GM19035 (cell line): Measurements from ENCODE around the gene HIVEP2.

Source experiments
- ATAC-seq: cut with Tn5 transposase; IDR thresholded peaks from one replicate; pipeline ENCODE4 v1.9.1; 2021; ENCODE audit not compliant: unreplicated experiment

The HIVEP2 gene

GRCh38 chr6:142918339-142919042 lies 26.5 kb downstream of the HIVEP2 start:
- no peak for ATAC-seq

GRCh38 chr6:142916881-142917280 lies 28.1 kb downstream of the HIVEP2 start:
- ATAC-seq = no peak

GRCh38 chr6:142914937-142915697 lies 29.9 kb downstream of the HIVEP2 start:
- ATAC-seq = no peak

DNA sequence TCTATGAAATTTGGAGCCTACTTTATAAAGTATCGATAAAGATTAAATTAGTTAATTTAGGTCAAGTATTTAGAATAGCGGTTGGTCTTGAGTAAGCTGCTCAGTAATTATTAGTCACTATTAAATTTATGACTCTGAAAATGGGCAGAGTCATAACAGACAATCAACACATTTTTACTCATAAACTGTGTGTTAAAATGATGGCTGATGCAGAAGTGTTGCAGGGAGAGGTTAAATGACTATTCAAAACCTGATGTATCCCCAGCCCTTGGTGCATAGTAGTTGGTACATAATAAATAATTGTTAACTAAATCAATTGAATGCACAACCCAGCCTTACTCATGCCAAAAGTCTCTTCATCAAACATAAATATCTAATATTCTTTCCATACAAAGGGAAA lies 30.6 kb downstream of the HIVEP2 start:
- no peak for ATAC-seq

DNA sequence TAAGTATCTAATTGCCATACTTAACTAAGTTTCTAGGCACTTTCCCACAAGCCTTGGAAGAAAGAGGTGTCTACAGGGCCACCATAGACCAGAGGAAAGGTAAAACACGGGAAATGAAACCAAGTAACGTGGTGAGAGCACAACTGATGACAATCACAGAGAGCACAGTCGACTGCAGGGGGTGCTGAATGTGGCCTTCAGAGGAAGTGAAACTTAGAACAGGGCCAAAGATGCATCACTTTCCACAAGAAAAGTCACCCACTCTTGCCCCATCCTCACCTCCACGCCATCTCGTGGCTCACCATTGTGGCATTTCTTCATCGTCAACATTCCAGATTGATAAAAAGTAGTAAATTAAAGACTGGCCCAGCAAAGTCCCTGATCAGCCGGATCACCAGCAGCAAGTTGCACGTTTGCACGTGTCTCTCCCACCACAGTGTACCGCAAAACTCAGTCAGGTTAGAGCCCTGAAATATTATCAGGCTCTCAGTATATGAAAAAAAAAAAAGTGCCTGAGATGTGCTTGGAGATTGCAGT lies 31.4 kb downstream of the HIVEP2 start:
- peak; percentile 94 for ATAC-seq

DNA sequence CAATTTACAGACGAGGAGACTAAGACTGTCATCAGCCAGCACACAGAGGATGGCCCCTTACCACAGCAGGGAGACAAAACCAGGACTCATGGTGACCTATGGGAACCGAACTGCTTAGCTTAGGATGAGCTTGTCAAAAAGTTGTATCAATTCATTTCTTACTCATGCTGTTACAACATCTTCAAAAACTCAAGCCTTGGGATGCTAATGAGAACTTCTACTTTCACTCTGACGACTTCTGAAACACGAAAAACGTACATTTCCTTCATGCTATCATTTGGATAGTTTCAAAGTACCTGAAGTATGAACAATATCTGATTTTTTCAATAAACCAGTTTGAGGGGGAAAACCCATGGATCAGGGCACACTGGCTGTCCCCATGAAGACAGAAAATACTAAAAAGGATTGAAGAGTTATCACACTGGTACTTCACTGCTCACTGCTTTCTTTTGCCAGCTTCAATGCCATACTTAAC lies 31.9 kb downstream of the HIVEP2 start:
- ATAC-seq = peak; percentile 60

DNA sequence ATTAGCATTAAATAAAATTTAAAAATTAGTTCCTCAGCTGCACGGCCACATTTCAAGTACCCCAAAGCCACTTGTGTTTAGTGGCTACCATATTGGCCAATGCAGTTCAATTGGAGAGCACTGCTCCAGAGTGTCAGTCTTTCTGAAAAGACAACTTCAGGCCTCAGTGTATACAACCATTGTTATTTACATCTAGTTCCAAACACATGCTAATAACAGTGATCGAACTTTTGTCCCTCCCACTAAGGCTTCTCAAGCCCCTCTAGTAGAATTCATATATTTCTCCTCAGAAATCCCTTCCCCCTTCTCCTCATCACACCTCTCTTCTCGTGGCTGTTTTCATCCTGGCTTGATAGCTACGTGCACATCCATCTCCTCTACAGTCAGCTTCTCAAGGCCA lies 32.9 kb downstream of the HIVEP2 start:
- ATAC-seq = no peak

GRCh38 chr6:142911430-142911829 lies 33.5 kb downstream of the HIVEP2 start:
- no peak for ATAC-seq

DNA sequence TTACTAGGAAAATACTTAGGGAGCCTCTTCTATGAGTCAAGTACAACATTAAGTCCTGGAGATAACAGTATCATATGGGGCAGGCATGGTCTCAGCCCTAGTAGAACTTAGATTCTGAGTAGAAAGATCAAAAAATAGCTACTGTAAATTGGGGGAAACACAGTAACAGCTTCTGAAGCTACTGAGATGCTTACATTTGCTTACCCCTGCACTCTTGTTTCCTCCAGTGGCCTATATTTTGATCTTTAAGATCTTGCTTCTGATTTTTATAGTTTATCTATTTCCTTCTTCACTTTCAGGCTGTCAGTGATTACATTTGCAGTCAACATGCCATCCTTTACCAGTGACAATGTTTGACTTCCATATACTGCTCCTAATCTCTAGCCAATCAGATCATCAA lies 35.3 kb downstream of the HIVEP2 start:
- ATAC-seq = no peak

- no peak for ATAC-seq
These were observed 36.7 kb downstream of the HIVEP2 start for GRCh38 chr6:142908235-142908634.

DNA sequence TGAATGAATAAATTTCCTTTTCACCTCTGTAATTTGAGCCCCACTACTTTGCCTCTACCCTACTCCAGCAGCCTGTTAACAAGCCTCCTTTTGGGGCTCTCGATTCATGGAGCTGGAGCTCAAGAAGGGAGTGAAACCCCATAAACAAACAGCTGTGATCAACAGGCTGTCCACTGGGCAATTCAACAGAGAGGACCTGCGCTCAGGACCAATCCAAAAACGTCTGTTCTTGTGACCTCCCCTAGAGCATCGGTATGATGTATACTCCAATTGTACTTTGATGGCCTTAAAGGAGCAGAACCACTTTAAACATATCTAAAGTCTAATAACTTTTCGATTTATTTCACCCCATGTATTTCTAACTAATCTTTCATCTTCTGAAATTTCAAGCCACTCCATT lies 37.4 kb downstream of the HIVEP2 start:
- ATAC-seq = peak; percentile 29

DNA sequence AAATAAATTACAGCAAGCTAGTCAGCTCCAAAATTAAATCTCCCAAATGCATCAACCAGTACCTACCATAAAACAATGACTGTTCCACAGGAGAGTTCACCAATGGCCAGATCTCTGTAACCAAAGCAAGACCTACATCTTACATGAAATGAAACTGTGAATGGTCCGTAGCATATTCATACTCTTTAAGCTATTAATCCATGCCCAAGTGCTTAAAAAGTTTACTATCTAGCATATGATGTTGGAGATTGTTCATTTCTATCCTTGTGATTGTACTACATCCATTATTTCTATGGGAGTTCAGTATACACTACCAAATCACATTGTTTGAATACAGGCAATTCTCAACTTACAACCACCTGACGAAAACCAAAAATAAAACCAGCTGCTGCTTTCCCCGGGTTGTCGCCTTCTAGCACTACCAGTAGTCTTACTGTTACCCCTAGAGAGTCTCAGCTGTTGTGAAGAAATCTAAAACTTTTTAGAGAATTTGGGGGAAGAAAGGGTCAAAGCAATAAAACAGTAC lies 38.0 kb downstream of the HIVEP2 start:
- ATAC-seq = peak; percentile 67

DNA sequence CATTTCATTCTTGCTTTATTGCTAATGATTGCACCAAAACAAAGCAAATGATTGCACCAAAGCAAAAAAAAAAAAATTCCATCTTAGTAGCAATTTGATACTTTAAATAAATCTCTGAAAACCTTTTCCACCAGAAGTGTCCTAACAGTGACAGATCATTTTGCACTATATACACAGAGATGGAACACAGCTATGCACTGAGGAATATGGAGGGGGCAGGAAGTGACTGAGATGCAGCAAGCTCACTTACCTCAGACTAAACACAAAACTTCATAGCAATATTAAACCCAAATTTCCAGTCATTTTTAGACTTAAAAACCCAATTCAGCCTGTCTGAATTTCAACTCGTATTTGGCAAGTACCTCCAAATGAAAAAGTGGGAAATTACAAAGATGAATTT lies 41.2 kb downstream of the HIVEP2 start:
- no peak for ATAC-seq

DNA sequence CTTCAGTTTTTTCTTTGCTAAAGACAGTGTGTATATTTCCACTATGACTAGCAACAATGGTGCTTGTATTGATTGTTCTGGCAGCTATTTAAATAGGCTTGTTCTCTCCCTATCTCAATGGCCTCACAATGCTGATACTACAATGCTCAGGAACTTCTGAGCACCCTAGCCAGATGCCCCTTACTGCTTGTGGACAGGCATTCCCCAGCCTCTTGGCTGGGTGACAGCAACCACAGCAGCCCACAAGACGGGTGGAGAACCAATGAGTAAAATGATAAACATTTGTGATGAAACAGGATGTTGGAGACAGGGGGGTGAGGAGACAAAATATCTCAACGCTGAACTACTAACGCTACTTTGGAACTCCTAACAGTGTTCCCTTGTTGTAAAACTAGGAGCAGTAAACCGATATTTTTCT lies 42.3 kb downstream of the HIVEP2 start:
- ATAC-seq = peak; percentile 64

GRCh38 chr6:142901611-142902010 lies 43.4 kb downstream of the HIVEP2 start:
- no peak for ATAC-seq

DNA sequence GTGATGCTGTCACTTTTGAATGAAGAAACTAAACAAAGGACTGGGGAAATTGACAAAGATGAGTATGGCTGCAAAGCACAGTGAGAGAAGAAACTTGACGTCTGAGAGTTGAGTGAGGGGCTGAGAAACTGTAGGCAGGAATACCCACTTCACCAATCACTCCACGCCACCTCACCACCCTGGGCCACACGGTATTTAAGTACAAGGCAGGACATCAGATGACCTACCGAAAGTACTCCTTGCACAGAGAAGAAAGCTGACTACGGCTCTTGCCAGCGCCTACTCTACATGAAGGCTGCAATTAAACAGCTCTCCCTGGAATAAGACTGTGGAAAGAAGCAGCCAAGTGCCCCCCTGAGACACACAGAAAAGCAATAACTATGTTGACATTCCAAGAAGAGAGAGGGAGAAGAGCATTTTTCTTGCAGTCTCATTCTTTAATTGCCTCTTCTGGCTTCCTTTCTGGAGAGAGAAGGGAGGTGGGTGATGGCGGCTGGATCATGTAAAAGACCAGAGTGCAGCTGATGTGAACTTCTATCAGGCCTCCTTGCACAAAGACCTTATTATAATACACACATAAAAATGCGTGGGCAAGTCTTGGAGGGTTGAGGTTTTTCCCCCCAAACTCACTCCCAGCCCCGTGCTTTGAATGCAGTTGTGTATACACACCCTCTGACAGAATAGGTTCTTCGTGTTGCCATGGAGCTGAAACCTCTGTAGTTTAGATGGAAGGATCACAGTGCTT lies 44.6 kb downstream of the HIVEP2 start:
- ATAC-seq = no peak

DNA sequence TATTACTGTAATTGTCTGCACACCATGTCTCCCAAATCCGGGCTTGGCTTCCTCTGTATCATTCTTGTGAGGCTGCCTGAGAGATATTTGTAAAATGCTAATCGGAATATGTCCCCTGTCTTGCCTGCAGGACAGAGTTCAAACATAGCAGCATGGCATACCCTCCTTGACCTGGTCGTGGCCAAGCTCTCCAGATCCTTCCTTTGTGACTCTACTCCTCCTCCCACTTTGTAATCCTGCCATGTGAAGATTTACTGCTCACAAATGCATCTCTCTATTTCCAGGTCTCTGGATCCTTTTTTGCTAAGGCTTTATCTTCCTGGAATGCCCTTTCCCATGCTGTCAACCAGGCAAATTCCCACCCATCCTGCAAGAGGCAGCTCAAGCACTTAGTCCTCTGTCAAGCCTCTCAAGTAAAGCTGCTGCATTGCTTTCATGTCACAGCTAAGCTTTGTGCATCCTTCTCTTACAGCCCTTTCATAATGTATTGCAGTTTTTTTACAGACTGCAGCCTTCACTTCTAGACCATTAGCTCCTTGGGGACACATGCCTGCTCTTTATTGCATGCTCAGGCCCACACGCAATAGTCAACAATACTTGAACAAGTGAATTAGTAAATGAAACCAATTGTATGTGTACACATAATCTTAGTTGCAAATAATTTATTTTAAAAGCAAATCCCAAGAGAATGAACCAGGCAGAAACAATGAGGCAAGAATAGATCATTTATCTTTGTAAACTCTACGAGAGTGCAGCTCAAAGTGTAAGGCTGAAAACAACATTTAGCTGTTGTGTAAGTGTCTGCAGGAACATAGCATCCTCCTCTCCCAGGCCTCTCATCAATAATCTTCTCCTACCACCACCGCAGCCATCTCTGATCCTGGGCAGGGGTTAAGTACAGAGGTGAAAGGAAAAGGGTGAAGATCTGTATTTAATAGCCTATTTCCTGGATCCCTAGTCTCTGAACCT lies 45.8 kb downstream of the HIVEP2 start:
- no peak for ATAC-seq

GRCh38 chr6:142897659-142898058 lies 47.3 kb downstream of the HIVEP2 start:
- no peak for ATAC-seq

DNA sequence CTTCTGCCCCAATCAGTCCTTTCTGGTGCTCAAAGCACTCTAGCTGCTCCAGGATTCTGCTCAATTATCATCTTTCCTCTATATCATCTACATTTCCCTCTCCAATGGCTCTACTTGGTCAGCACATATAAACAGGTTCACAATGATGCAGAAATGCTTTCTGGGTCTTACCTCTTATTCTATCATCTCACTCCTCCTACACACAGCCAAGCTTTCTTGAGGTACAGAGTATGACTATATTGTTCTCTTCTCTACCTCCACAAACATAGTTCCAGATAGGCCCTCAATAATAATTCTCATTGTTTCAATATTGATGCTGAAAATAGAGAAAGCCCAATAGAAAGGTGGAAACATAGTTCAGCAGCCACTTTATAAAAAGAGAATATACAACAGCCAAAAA lies 48.2 kb downstream of the HIVEP2 start:
- no peak for ATAC-seq

DNA sequence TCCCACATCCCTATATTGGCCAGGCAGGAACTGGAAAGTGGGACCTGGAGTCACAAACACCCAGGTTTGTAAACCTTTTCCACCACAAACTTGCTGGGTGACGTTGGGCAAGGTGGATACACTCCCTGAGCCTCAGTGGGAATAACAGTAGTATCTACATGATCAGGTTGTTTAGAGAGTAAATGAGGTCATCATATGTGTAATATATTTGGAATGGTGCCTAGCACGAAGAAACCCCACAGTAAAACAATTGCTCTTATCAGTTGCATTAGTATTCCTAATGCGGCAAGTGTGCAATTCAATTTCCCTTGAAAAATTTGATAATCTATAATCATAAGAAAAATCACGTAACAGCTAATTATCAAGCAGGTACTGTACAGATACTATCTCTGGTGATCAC lies 51.9 kb downstream of the HIVEP2 start:
- ATAC-seq = no peak
